Calu3 (cell line): Measurements from ENCODE around the gene GRK5. TPM values are rescaled to one million over a fixed set of nuclear protein-coding genes. Genes with fewer than 3 reads are reported as not detected.

Experiments
- BruUV-seq: library from RNA; stranded (reverse); fragments of 400-500 nt; replicated peaks from 2 replicates; lab custom pipeline; 2021; lab: Mats Ljungman, UMichigan
- CTCF ChIA-PET: fragments of 300-600 bp; sonication (Branson Sonifier 250); formaldehyde crosslinking; loops from one replicate; lab custom pipeline; 2022; ENCODE audit warnings: antibody characterized with exemption; lab: Charles Lee
- DNase-seq: peaks from one replicate; pipeline ENCODE4 v3.0.0; 2022
- H3K27ac Mint-ChIP-seq: one replicate; pipeline ENCODE4 v1.8.0; 2022; ENCODE audit warnings: mixed read lengths; ENCODE audit not compliant: unreplicated experiment
- H3K27me3 Mint-ChIP-seq: one replicate; pipeline ENCODE4 v1.8.0; 2022; ENCODE audit warnings: mixed read lengths; ENCODE audit not compliant: unreplicated experiment
- H3K36me3 Mint-ChIP-seq: one replicate; pipeline ENCODE4 v1.8.0; 2022; ENCODE audit warnings: mild to moderate bottlenecking, moderate library complexity, mixed read lengths; ENCODE audit not compliant: insufficient read depth, unreplicated experiment
- H3K4me1 Mint-ChIP-seq: one replicate; pipeline ENCODE4 v1.8.0; 2022; ENCODE audit warnings: mild to moderate bottlenecking, low read depth, mixed read lengths; ENCODE audit not compliant: unreplicated experiment
- H3K4me3 Mint-ChIP-seq: one replicate; pipeline ENCODE4 v1.8.0; 2022; ENCODE audit warnings: mild to moderate bottlenecking, low read depth, moderate library complexity, mixed read lengths; ENCODE audit not compliant: unreplicated experiment
- H3K9me3 Mint-ChIP-seq: one replicate; pipeline ENCODE4 v1.8.0; 2022; ENCODE audit warnings: low read depth, mixed read lengths; ENCODE audit not compliant: unreplicated experiment
- CTCF ChIP-seq: fragments of 200-600 bp; IDR thresholded peaks from one replicate; pipeline ENCODE4 v1.8.0; 2022; ENCODE audit warnings: antibody characterized with exemption; ENCODE audit not compliant: unreplicated experiment
- intact Hi-C: fragments of 100-400 bp; cut with micrococcal nuclease; formaldehyde crosslinking; loops from one replicate; pipeline ENCODE4 v1.10.0; 2022; ENCODE audit not compliant: unreplicated experiment
- total RNA-seq: library from RNA; stranded (reverse); gene quantifications from 2 replicates; pipeline ENCODE4 v1.2.3, GENCODE V29; 2022

GRK5 gene
- total RNA-seq, 1 experiment from 2014 or later = 4.4 TPM

GRCh38 chr10:119448628-119449584 is 241.5 kb downstream of the GRK5 start:
- Mint-ChIP-seq H3K27ac (no peak overlapping the region), H3K4me1 (peaks cover 10% of the 10 kb centered on the region)
- CTCF ChIA-PET = interaction anchor here (1.1 kb wide), 1 partner anchor 24 kb away, joined by 3 read pairs; no protein-coding TSS in a partner anchor

DNA sequence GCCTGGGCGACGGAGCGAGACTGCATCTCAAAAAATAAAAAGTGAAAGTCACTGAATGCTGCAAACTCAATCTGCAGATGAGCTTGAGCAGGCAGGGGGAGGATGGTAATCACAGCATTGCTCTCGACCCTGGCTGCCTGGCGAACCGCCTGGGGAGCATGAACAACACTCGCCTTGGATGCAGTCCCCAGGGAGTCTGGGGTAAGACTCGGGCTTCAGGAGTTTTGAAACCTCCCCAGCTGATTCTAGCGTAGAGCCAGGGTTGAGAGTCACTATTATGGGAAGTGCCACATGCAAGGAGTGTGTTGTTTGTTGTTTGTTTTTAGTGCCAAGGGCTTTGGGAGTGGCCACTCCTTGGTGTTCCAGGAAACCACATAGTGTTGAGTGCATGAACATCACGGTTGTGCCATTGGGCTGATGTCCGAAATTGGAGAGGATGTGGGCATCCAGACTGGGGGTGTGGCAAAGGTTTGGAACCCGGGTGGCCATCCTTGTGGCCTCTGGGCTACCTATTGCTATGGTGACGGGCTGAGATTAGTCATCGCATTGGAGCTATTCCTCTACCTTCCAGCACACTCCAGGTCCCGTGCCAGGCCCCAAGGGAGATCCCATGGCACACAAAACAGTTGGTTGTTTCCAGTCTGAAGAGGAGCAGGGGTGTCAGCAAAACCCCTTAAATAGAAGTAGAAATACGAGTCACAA is 242.5 kb downstream of the GRK5 start:
- CTCF ChIA-PET = no interaction called here
- DNase-seq = no peak
- Mint-ChIP-seq H3K27me3 (no peaks in the 10 kb centered on the region), H3K4me1 (peaks cover 10% of the 10 kb centered on the region), H3K9me3 (no peaks in the 10 kb centered on the region), H3K36me3 (no peaks in the 10 kb centered on the region), H3K4me3 (no peak overlapping the region), H3K27ac (no peak overlapping the region)
- intact Hi-C loops = loop anchor here (5.0 kb wide), 1 partner anchor 37 kb away; no protein-coding TSS in a partner anchor
- BruUV-seq = no TSS peak
- TF ChIP-seq CTCF = no peak

More at GRCh38 chr10:119448628-119449584, 241.5 kb downstream of the GRK5 start:
- no peaks in the 10 kb centered on the region for H3K9me3 Mint-ChIP-seq
- intact Hi-C loops = loop anchor here (5.0 kb wide), 1 partner anchor 38 kb away; no protein-coding TSS in a partner anchor
- DNase-seq = no peak
- no TSS peak for BruUV-seq
- H3K4me3 Mint-ChIP-seq = no peak overlapping the region
- H3K27me3 Mint-ChIP-seq = no peaks in the 10 kb centered on the region
- TF ChIP-seq CTCF = no peak
- no peaks in the 10 kb centered on the region for H3K36me3 Mint-ChIP-seq

DNA sequence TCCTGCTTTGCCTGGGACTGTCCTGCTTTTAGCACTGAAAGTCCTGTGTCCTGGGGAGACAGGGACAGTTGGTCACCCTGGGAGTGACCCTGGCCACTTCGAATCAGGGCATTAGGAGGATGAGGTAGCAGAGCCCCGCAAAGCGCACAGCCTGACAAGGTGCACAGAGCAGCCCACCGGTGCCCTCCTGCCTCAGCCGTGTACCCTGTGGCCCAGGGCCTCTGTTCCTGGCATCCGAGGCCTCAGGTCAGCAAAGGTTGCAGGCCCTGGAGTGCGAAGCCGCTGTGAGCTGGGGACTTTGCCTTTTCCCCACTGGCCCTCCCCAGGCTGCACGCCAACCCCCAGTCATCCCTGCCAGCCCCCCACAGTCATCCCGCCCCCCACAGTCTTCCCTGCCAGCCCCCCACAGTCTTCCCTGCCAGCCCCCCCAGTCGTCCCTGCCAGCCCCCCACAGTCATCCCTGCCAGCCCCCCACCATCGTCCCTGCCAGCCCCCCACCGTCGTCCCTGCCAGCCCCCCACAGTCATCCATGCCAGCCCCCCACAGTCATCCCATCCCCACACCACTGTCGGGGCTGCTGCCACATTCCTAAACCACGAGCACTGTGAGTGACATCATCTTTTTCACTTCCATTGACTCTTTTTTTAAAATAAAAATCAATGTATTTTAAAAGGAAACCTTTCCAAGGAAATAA is 243.4 kb downstream of the GRK5 start:
- BruUV-seq = no TSS peak
- intact Hi-C loops = no loop called here
- Mint-ChIP-seq H3K9me3 (no peaks in the 10 kb centered on the region), H3K36me3 (no peaks in the 10 kb centered on the region), H3K4me1 (peaks cover 10% of the 10 kb centered on the region), H3K27me3 (no peaks in the 10 kb centered on the region), H3K27ac (no peak overlapping the region), H3K4me3 (no peak overlapping the region)
- no peak for TF ChIP-seq CTCF
- no peak for DNase-seq
- CTCF ChIA-PET = no interaction called here

GRCh38 chr10:119451300-119451896 is 244.0 kb downstream of the GRK5 start:
- Mint-ChIP-seq H3K4me3 (no peak overlapping the region), H3K27ac (no peak overlapping the region), H3K36me3 (no peaks in the 10 kb centered on the region), H3K27me3 (no peaks in the 10 kb centered on the region), H3K4me1 (peaks cover 10% of the 10 kb centered on the region), H3K9me3 (no peaks in the 10 kb centered on the region)
- TF ChIP-seq CTCF = no peak
- intact Hi-C loops = no loop called here
- CTCF ChIA-PET = no interaction called here
- DNase-seq = no peak
- BruUV-seq = no TSS peak
